B cell (primary cell): ENCODE results near the gene AFF3.

Experiments used
- CTCF ChIP-seq: fragments of 200-600 bp; IDR thresholded peaks from one replicate; pipeline ENCODE4 v1.8.0; 2022; ENCODE audit warnings: antibody characterized with exemption, mild to moderate bottlenecking
- EZH2 ChIP-seq: IDR thresholded peaks from 2 replicates; pipeline ENCODE4 v1.6.1; 2012; ENCODE audit warnings: borderline replicate concordance, low read depth, mild to moderate bottlenecking, moderate library complexity, low read length; ENCODE audit not compliant: insufficient read depth, poor library complexity, severe bottlenecking

DNA sequence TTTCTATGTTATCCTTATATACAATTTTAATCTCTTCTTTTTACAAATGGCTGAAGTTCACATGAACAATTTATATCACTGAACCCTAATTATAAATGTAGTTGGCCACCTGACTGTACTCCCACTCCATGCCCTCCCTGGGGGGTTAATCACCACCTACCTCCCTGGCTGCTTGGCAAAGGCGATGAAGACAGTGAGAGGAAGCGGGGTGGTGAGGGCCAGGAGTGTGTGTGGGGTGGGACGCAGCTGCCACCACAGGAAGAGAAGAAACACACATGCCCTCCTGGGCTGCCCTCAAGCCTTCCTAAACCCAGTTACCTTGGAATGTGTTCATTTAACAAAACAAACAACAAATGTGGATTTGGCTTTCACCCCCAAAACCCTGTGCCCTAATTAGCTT, 565.6 kb downstream of the AFF3 start:
- TF ChIP-seq CTCF (no peak), EZH2 (no peak)
